ENCODE measurements around the gene NEK2. TPM values are rescaled to one million over a fixed set of nuclear protein-coding genes. Genes with fewer than 3 reads are reported as not detected.

NEK2 gene
- total RNA-seq, 1 experiment from 2014 or later = 45.7 TPM

- Histone ChIP-seq H3K36me3 (ENCODE audit: insufficient read depth, low read length, poor library complexity, severe bottlenecking) (no peaks in the 10 kb centered on the region), H3K4me3 (ENCODE audit: low read depth, low read length, poor library complexity, severe bottlenecking) (no peak overlapping the region), H3K9me3 (ENCODE audit: low read depth, low read length, poor library complexity, severe bottlenecking) (no peaks in the 10 kb centered on the region), H3K27me3 (replicated peaks; ENCODE audit: insufficient read depth, low read depth, low read length, poor library complexity) (no peaks in the 10 kb centered on the region), H3K27ac (ENCODE audit: low read depth, low read length, poor library complexity, severe bottlenecking) (no peak overlapping the region), H3K4me1 (ENCODE audit: insufficient read depth, low read length, poor library complexity, severe bottlenecking) (peaks cover 4% of the 10 kb centered on the region)
- intact Hi-C loops (cut with micrococcal nuclease; ENCODE audit: unreplicated experiment) = no loop called here
- no TSS peak for BruUV-seq (replicated peaks)
- ChIA-PET CTCF (no interaction called here), POLR2A (ENCODE audit: low non-redundant PET) (no interaction called here)
- no peak for TF ChIP-seq CTCF (conservative IDR thresholded peaks at IDR 0.05; ENCODE audit: low read depth, low read length)
- no peak for TF ChIP-seq EZH2 (IDR thresholded peaks at IDR 0.05; ENCODE audit: borderline replicate concordance, low read depth, low read length, poor library complexity, severe bottlenecking)
- DNase-seq (ENCODE audit: low spot score) = no peak
Measured at GRCh38 chr1:211642870-211643269, 32.6 kb downstream of the NEK2 start.

GRCh38 chr1:211641942-211642341, 33.5 kb downstream of the NEK2 start:
- POLR2A ChIA-PET (ENCODE audit: low non-redundant PET) = interaction anchor here (0.7 kb wide), 1 partner anchor 11 kb away, joined by 3 read pairs; no protein-coding TSS in a partner anchor
- TF ChIP-seq CTCF (conservative IDR thresholded peaks at IDR 0.05; ENCODE audit: low read depth, low read length) = no peak
- no peak for TF ChIP-seq EZH2 (IDR thresholded peaks at IDR 0.05; ENCODE audit: borderline replicate concordance, low read depth, low read length, poor library complexity, severe bottlenecking)
- H3K9me3 ChIP-seq (ENCODE audit: low read depth, low read length, poor library complexity, severe bottlenecking) = no peaks in the 10 kb centered on the region
- DNase-seq (ENCODE audit: low spot score) = no peak
- no TSS peak for BruUV-seq (replicated peaks)
- no peaks in the 10 kb centered on the region for H3K27me3 ChIP-seq (replicated peaks; ENCODE audit: insufficient read depth, low read depth, low read length, poor library complexity)
- intact Hi-C loops (cut with micrococcal nuclease; ENCODE audit: unreplicated experiment) = no loop called here
- H3K27ac ChIP-seq (ENCODE audit: low read depth, low read length, poor library complexity, severe bottlenecking) = no peak overlapping the region
- CTCF ChIA-PET = no interaction called here
- no peaks in the 10 kb centered on the region for H3K36me3 ChIP-seq (ENCODE audit: insufficient read depth, low read length, poor library complexity, severe bottlenecking)
- H3K4me1 ChIP-seq (ENCODE audit: insufficient read depth, low read length, poor library complexity, severe bottlenecking) = peaks cover 4% of the 10 kb centered on the region
- H3K4me3 ChIP-seq (ENCODE audit: low read depth, low read length, poor library complexity, severe bottlenecking) = no peak overlapping the region

- TF ChIP-seq EZH2 (IDR thresholded peaks at IDR 0.05; ENCODE audit: borderline replicate concordance, low read depth, low read length, poor library complexity, severe bottlenecking) (no peak), CTCF (conservative IDR thresholded peaks at IDR 0.05; ENCODE audit: low read depth, low read length) (no peak)
- H3K27me3 ChIP-seq (replicated peaks; ENCODE audit: insufficient read depth, low read depth, low read length, poor library complexity) = no peaks in the 10 kb centered on the region
- no peak for DNase-seq (ENCODE audit: low spot score)
- BruUV-seq (replicated peaks) = no TSS peak
- no peak overlapping the region for H3K4me3 ChIP-seq (ENCODE audit: low read depth, low read length, poor library complexity, severe bottlenecking)
- intact Hi-C loops (cut with micrococcal nuclease; ENCODE audit: unreplicated experiment) = no loop called here
- H3K27ac ChIP-seq (ENCODE audit: low read depth, low read length, poor library complexity, severe bottlenecking) = no peak overlapping the region
- H3K4me1 ChIP-seq (ENCODE audit: insufficient read depth, low read length, poor library complexity, severe bottlenecking) = peaks cover 4% of the 10 kb centered on the region
- no peaks in the 10 kb centered on the region for H3K36me3 ChIP-seq (ENCODE audit: insufficient read depth, low read length, poor library complexity, severe bottlenecking)
- CTCF ChIA-PET = no interaction called here
- no peaks in the 10 kb centered on the region for H3K9me3 ChIP-seq (ENCODE audit: low read depth, low read length, poor library complexity, severe bottlenecking)
- POLR2A ChIA-PET (ENCODE audit: low non-redundant PET) = no interaction called here
Measured at GRCh38 chr1:211641044-211641800, 34.2 kb downstream of the NEK2 start.
